TTC549 (cell line): Measurements from ENCODE around the gene CYB561A3.

Experiments used
- FAIRE-seq: peaks from 2 replicates; lab custom pipeline; 2012; peaks lifted over from hg19 to GRCh38; lab: Jason Lieb, UNC

CYB561A3 gene

GRCh38 chr11:61369372-61370348 is 8.0 kb upstream of the CYB561A3 start:
- FAIRE-seq, result no peak

DNA sequence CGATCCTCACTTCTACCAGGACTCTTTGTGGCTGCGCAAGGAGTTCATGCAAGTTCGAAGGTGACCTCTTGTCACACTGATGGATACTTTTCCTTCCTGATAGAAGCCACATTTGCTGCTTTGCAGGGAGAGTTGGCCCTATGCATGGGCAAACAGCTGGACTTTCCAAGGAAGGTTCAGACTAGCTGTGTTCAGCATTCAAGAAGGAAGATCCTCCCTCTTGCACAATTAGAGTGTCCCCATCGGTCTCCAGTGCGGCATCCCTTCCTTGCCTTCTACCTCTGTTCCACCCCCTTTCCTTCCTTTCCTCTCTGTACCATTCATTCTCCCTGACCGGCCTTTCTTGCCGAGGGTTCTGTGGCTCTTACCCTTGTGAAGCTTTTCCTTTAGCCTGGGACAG is 7.0 kb upstream of the CYB561A3 start:
- FAIRE-seq, result no peak

DNA sequence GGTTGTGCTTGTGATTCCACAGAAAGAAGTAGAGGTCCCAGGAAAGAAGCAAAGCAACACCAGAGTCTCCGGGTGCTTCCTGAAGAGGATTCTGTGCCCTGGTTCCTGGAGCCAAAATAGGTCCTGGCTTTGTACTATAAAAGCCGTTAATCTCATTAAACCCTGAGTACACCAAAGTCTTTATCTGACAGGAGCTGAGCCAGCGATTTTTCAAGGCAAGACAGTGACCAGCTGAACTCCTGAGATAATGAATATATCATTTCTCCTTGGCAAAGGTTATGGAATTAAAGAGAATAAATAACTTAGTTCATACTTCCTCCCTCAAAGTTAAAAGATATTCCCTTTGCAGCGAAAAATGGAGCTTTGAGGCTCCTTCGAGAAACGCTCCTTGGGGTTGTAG is 5.7 kb upstream of the CYB561A3 start:
- FAIRE-seq, result no peak

GRCh38 chr11:61364012-61364675 is 2.5 kb upstream of the CYB561A3 start:
- FAIRE-seq, result no peak

DNA sequence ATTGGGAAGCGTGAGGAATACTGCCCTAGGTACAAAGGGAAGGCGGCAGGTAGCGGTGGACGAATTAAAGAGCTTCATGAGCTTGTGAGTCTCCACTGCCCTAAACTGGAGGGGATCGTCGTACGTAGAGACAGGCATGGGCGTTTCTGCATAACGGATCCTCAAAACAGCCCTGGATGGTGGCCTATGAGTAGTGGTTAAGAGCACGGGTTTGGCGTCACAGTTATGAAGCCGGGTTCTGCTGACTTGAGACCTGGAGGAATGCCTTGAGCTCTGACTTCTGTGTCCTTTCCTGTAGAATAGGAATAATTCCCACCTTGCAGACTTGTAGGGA is 827 bp upstream of the CYB561A3 start:
- no peak for FAIRE-seq

- FAIRE-seq, result no peak
These were observed 393 bp downstream of the CYB561A3 start for GRCh38 chr11:61361237-61361740.

- FAIRE-seq, result no peak
These were observed 2.2 kb downstream of the CYB561A3 start for GRCh38 chr11:61359516-61359915.

GRCh38 chr11:61358566-61358965 is 3.1 kb downstream of the CYB561A3 start:
- FAIRE-seq, result no peak

DNA sequence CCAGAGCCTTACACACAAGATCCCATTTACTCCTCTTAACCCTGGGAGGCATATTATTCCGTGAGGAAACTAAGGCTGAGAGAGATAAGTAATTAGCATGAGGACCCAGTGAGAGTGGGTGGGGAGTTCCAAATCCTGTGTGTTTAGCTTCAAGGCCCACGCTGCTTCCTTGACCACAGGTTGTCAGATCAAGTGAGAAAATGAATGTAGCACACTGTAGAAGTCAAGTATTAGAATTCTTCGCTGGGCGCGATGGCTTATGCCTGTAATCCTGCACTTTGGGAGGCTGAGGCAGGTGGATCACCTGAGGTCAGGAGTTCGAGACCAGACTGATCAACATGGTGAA is 3.8 kb downstream of the CYB561A3 start:
- FAIRE-seq, result no peak

- FAIRE-seq, result no peak
These were observed 4.3 kb downstream of the CYB561A3 start for GRCh38 chr11:61357233-61357893.

- FAIRE-seq, result no peak
These were observed 5.0 kb downstream of the CYB561A3 start for GRCh38 chr11:61356706-61357105.

GRCh38 chr11:61354208-61354607 is 7.5 kb downstream of the CYB561A3 start:
- FAIRE-seq, result no peak

- FAIRE-seq, result no peak
These were observed 8.3 kb downstream of the CYB561A3 start for GRCh38 chr11:61353131-61354067.

GRCh38 chr11:61352038-61352437 is 9.6 kb downstream of the CYB561A3 start:
- no peak for FAIRE-seq

GRCh38 chr11:61350803-61351202 is 10.9 kb downstream of the CYB561A3 start:
- FAIRE-seq, result no peak

DNA sequence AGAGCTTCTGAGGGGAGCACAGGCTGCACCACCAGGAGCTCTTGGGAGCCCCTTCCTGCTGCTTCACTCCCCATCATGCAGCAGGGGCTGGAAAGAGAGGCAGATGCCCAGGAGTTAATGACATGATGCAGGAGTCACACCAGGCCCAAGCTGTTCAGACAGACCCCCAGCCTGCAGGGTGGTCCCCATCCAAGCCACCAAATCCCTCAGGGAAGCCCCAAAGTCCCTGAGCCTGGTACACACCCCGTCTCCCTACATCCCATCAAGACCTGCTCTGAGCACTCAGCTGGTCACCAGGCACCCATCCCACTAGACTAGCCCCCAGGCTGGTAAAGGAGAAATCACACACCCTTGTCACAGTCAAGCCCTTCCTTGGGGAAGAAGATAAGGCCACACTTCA is 11.3 kb downstream of the CYB561A3 start:
- no peak for FAIRE-seq

- no peak for FAIRE-seq
These were observed 11.8 kb downstream of the CYB561A3 start for GRCh38 chr11:61349916-61350315.

GRCh38 chr11:61349189-61349751 is 12.4 kb downstream of the CYB561A3 start:
- no peak for FAIRE-seq

DNA sequence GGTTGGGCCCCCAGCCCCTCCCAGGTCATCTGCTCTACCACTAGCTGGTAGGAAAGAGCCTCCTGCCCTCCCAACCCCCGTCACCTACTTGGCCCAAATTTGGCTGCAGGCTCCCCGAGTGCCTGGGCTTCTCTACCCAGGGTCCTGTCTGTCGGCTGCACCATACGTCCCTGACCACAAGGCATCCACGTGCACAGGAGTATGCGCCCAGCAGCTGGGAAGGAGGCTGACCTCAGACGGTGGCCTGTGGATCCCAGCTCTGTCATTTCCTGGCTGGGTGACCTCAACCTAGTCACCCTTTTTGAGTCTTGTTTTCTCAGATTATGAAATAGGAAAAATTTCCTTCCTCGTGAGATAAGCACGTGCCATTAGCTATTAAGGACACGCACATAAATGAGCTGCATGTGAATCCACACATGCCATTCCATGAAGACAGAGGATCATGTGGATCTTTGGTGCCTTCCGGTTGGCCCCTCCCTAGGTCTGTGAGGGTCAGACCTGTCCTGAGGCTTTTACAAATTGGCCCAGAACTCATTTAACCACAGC is 13.7 kb downstream of the CYB561A3 start:
- no peak for FAIRE-seq

DNA sequence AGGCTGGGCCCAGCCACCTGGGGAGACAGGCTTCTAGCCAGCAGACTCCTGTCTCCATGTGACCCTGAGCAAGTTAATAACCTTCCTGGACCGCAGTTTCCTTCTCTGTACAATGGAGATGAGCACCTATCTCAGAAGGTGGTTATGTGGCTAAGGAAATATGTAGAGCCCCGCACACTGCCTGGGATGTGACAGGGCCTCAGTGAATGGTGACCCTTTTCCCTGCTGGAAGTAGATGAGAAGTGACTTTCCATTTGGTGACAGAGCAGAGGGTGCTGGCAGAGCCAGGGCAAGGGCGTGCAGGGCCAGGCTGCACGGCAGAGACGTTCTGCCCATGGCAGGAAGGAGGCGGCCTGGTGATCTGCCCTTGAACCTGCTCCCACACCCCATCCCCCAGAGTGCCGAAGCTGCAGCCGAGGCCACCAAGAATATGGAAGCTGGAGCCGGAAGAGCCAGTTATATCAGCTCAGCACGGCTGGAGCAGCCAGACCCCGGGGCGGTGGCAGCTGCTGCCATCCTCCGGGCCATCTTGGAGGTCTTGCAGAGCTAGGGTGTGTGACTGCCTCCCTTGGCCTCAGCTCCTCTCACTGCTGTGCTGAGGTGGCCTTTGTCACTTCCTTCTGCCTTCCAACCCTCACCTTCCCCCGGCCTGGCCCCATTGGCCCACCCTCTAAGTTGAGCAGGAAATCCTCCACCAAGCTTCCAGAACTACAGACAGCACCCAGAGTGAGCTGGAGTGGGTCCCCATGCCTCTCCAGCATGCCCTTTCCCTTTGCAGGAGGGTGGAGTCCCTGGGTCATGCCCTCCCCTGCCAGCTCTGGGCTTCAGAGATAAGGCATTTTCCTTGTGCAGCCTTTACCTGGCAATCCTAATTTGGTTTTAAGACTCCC is 15.5 kb downstream of the CYB561A3 start:
- no peak for FAIRE-seq
